Retinal pigment epithelial cell (primary cell): ENCODE data around the gene DSC2.

ENCODE experiments used
- DNase-seq: peaks from one replicate; pipeline ENCODE4 v3.0.0-alpha.2; 2010; ENCODE audit warnings: low read depth
- H3K4me3 ChIP-seq: 2 replicates; pipeline ENCODE4 v1.5.1; 2011; ENCODE audit warnings: mild to moderate bottlenecking, low read length, control low read depth, moderate library complexity
- TF ChIP-seq, protein P1 (sequence below): conservative IDR thresholded peaks from 2 replicates; pipeline ENCODE4 v1.5.1; 2011; ENCODE audit warnings: low read depth, low read length, control low read depth, inconsistent platforms

Gene DSC2

DNA sequence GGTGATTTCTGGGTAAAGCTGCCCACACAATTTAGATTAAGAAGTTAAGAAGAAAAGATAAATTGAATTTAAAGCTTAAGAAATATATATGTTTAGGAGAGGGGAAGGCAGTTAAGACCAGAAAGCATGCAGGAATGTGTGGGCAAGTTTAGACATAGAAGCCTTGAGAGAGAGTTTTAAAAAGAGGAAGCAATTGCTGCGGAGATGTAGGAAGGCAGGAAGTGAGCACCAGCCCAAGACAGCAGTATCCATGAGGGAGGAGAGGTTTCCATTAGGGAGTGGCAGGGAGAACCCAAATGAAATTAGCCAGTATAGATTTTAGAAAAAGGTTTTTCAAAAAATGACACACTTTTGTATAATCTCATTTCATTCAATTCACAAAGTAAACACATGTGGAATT is 24.3 kb downstream of the DSC2 start:
- DNase-seq, result no peak
- no peak overlapping the region for H3K4me3 ChIP-seq
- TF ChIP-seq, protein P1, sequence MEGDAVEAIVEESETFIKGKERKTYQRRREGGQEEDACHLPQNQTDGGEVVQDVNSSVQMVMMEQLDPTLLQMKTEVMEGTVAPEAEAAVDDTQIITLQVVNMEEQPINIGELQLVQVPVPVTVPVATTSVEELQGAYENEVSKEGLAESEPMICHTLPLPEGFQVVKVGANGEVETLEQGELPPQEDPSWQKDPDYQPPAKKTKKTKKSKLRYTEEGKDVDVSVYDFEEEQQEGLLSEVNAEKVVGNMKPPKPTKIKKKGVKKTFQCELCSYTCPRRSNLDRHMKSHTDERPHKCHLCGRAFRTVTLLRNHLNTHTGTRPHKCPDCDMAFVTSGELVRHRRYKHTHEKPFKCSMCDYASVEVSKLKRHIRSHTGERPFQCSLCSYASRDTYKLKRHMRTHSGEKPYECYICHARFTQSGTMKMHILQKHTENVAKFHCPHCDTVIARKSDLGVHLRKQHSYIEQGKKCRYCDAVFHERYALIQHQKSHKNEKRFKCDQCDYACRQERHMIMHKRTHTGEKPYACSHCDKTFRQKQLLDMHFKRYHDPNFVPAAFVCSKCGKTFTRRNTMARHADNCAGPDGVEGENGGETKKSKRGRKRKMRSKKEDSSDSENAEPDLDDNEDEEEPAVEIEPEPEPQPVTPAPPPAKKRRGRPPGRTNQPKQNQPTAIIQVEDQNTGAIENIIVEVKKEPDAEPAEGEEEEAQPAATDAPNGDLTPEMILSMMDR, result no peak

DNA sequence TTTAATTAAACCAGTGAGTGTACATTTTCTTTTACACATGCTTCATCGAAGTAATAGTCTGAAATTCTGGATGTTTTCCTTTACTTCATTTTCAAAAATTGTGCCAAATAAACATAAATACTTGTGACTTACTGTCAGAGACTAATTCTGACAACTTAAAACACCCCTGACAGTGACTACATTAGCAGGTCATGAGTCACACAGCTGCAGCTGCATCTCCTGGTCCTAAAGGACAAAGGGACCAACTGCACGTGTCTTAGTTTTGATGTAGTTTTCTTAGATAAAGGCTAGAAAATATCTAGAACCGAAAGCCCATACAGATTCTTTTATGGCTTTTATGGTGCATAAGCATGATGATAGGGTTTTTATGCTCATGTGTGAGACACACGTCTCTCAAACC is 30.0 kb downstream of the DSC2 start:
- DNase-seq, result no peak
- TF ChIP-seq, protein P1, result no peak
- H3K4me3 ChIP-seq, result no peak overlapping the region

DNA sequence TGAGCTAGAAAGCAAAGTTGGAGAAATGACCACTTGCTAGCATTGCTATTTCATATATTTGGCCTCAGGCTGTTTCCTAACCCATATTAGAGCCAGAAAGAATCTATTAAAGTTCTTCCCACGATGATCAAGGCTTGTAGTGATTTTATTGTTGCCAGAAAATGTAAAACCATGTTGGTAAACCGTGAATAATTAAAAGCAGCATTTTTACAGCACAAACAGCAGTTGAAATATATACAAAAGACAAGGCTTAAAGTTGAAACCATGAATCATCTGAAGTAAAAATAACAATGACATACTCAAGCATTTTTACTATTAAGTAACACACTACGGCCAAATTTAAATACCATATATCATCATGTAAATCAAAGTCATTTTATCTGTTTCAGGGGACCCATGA is 32.0 kb downstream of the DSC2 start:
- H3K4me3 ChIP-seq, result no peak overlapping the region
- DNase-seq, result no peak
- TF ChIP-seq, protein P1, result no peak

DNA sequence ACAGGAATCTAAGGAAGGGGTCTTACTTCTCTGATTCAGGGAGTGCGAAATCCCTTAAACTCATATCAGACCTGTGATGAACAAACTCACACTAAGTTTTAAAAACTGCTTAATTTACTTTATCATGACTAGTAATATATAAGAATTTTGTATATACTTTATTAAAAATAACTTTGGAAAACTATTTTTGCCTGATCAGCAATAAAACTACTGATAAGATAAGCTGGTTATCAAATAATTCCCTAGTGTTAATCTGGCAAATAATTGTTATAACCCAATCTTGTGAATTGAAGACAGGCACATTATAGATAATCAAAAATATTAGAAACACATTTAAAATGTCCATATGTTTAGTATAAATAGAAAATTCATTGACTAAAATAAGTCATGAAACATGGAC is 36.0 kb downstream of the DSC2 start:
- TF ChIP-seq, protein P1, result no peak
- DNase-seq, result no peak
- no peak overlapping the region for H3K4me3 ChIP-seq

DNA sequence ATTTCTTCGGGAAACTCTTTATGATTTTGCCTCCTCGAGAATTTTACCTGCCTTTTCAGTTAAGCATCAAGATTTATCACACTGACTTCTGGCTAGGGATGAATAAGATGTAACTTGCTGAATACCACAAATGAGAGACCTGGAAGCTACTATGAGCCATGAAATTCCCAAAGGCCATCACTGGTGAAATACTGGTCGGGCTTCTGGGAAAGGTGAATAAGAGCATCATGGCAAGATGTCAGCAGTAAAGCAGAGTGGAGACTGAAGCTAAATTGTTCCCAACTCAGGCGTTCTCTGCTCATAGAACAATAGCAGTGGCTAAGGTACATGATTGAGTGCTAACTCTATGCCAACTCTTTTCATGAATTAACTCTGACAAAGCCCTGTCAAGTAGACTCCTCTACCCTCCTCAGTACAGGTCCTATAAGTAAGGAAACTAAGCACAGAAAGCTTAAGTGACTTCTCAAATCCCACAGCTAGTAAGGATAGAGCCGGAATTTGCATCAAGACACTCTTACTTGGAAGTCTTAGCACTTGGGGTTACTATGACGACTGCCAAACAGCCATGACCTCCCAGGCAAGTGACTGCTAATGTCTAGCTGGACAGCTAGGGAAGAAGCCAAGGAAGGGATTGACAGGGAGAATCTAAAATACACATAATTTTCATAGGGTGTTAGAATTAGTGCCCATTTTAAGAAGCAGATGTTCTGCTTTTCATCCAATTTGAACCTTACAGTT is 37.0 kb downstream of the DSC2 start:
- H3K4me3 ChIP-seq, result no peak overlapping the region
- TF ChIP-seq, protein P1, result no peak
- no peak for DNase-seq

DNA sequence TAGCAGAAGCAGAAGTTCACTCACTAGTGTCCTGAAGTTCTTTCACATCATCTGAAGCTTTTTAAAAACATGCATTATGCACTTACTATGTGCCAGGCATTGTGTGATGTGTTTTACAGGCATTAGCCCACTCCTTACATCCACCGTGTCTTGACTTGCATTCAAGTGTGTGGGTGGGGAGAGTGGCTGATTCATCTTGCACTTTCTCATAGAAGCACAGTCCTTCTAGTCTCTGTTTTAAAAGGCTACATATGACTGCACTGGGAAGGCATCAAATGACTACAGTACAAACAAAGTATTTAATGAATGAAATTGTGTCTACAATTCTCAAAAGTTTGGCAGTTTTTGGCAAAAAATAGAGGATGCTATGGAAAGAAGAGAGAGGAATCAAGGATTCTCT is 38.1 kb downstream of the DSC2 start:
- no peak for DNase-seq
- H3K4me3 ChIP-seq, result no peak overlapping the region
- TF ChIP-seq, protein P1, result no peak

DNA sequence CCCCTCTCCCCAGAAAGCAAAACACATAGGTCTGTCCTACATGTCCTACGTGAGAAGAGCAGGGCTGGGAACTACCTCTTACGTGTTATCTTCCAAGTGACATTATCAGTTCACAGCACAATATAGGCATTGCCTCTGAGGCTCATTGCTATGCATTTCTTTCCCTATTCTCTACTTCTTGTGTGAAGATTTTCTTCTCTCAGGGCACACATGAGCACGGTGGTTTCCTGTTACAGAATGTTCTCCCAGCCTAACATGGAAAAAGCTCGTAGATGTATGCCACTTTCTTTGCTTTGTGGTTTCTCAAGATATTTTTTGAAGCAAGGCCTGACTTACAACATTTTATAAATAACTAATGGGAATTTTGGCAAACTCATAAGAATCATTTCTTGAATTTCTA is 40.3 kb downstream of the DSC2 start:
- TF ChIP-seq, protein P1, result no peak
- DNase-seq, result no peak
- no peak overlapping the region for H3K4me3 ChIP-seq
